GM12864 (cell line): ENCODE results near the gene CACNG5.

ENCODE experiments used
- DNase-seq: peaks from one replicate; pipeline ENCODE4 v3.0.0-alpha.2; 2011; ENCODE audit warnings: low read depth
- H3K4me3 ChIP-seq: 2 replicates; pipeline ENCODE4 v1.5.1; 2011; ENCODE audit warnings: mild to moderate bottlenecking, low read depth, low read length, control low read depth
- CTCF ChIP-seq: IDR thresholded peaks from 2 replicates; pipeline ENCODE4 v1.5.1; 2011; ENCODE audit warnings: low read depth, mild to moderate bottlenecking, moderate library complexity, low read length, control low read depth, inconsistent platforms; ENCODE audit errors: missing control alignments

The CACNG5 gene

GRCh38 chr17:66910651-66911285, 75.9 kb downstream of the CACNG5 start:
- H3K4me3 ChIP-seq, result no peak overlapping the region
- no peak for TF ChIP-seq CTCF
- no peak for DNase-seq

- no peak overlapping the region for H3K4me3 ChIP-seq
- peak; percentile 17 for TF ChIP-seq CTCF
- DNase-seq, result no peak
These were observed 80.3 kb downstream of the CACNG5 start for GRCh38 chr17:66915204-66915611.

GRCh38 chr17:66915792-66916191, 80.9 kb downstream of the CACNG5 start:
- H3K4me3 ChIP-seq, result no peak overlapping the region
- no peak for TF ChIP-seq CTCF
- DNase-seq, result no peak

- TF ChIP-seq CTCF, result no peak
- no peak for DNase-seq
- H3K4me3 ChIP-seq, result no peak overlapping the region
These were observed 82.0 kb downstream of the CACNG5 start for GRCh38 chr17:66916946-66917345.

- no peak for DNase-seq
- TF ChIP-seq CTCF, result no peak
- no peak overlapping the region for H3K4me3 ChIP-seq
These were observed 84.0 kb downstream of the CACNG5 start for GRCh38 chr17:66918896-66919295.

- H3K4me3 ChIP-seq, result no peak overlapping the region
- no peak for DNase-seq
- no peak for TF ChIP-seq CTCF
These were observed 85.5 kb downstream of the CACNG5 start for GRCh38 chr17:66920435-66920834.

- DNase-seq, result no peak
- no peak for TF ChIP-seq CTCF
- H3K4me3 ChIP-seq, result no peak overlapping the region
These were observed 86.0 kb downstream of the CACNG5 start for GRCh38 chr17:66920950-66921349.
